ENCODE results near the gene NCAM2. TPM values are rescaled to one million over a fixed set of nuclear protein-coding genes. Genes with fewer than 3 reads are reported as not detected.
A peak's percentile ranks its signal among the peaks of the same experiment; 100 is the strongest.
"Not testable (repeated sequence)": the region's sequence is repeated elsewhere in the genome, so short reads cannot be mapped to it uniquely, and the experiment has no call there.

The NCAM2 gene
- total and polyA plus RNA-seq, 10 donors, result 0.09 to 5.7 (median 1.0) TPM

- DNase-seq, result no peak
- TF ChIP-seq CTCF (IDR thresholded peaks at IDR 0.05 in 8 of 11, conservative IDR thresholded peaks at IDR 0.05 in 3 of 11), result no peak
- no peak for TF ChIP-seq POLR2AphosphoS5 (IDR thresholded peaks at IDR 0.05)
- TF ChIP-seq POLR2A (IDR thresholded peaks at IDR 0.05), result no peak
- Histone ChIP-seq H3K4me3 (no peak overlapping the region), H3K9me3 (peaks cover 0 to 54% (median 41%) of the 10 kb centered on the region in 8 donors), H3K27ac (no peak overlapping the region), H3K4me1 (no peaks in the 10 kb centered on the region), H3K36me3 (no peaks in the 10 kb centered on the region), H3K27me3 (replicated peaks in 1 of 7) (no peaks in the 10 kb centered on the region)
- intact Hi-C loops (cut with DNase I; ENCODE audit: low total_unique reads), result no loop called here
These were observed 395.9 kb downstream of the NCAM2 start for GRCh38 chr21:21394064-21394463.

GRCh38 chr21:21396424-21396823, 398.2 kb downstream of the NCAM2 start:
- 84 to 88% (median 85%) methylated on average over 3 to 4 of the region's 4 CpGs for WGBS, 5 donors
- peak; percentile 48 for DNase-seq

GRCh38 chr21:21397464-21397863, 399.3 kb downstream of the NCAM2 start:
- no peak overlapping the region for H3K4me3 ChIP-seq
- WGBS, 5 donors, result 86 to 93% (median 89%) methylated on average over 7 of the region's 7 CpGs
- H3K27ac ChIP-seq, result no peak overlapping the region
- H3K27me3 ChIP-seq (replicated peaks in 1 of 7), result no peaks in the 10 kb centered on the region
- no peaks in the 10 kb centered on the region for H3K4me1 ChIP-seq
- peaks cover 0 to 64% (median 56%) of the 10 kb centered on the region in 8 donors for H3K9me3 ChIP-seq
- TF ChIP-seq POLR2A (IDR thresholded peaks at IDR 0.05) (no peak), POLR2AphosphoS5 (IDR thresholded peaks at IDR 0.05) (no peak), CTCF (IDR thresholded peaks at IDR 0.05 in 8 of 11, conservative IDR thresholded peaks at IDR 0.05 in 3 of 11) (no peak)
- intact Hi-C loops (cut with DNase I; ENCODE audit: low total_unique reads), result no loop called here
- DNase-seq, result peak; percentile 49
- H3K36me3 ChIP-seq, result no peaks in the 10 kb centered on the region

More at GRCh38 chr21:21396424-21396823, 398.2 kb downstream of the NCAM2 start:
- TF ChIP-seq POLR2AphosphoS5 (IDR thresholded peaks at IDR 0.05), result no peak
- no peak for TF ChIP-seq POLR2A (IDR thresholded peaks at IDR 0.05)
- no peak for TF ChIP-seq CTCF (IDR thresholded peaks at IDR 0.05 in 8 of 11, conservative IDR thresholded peaks at IDR 0.05 in 3 of 11)
- no peaks in the 10 kb centered on the region for H3K4me1 ChIP-seq
- peaks cover 0 to 62% (median 50%) of the 10 kb centered on the region in 8 donors for H3K9me3 ChIP-seq
- H3K27me3 ChIP-seq (replicated peaks in 1 of 7), result no peaks in the 10 kb centered on the region
- no peak overlapping the region for H3K27ac ChIP-seq
- no peaks in the 10 kb centered on the region for H3K36me3 ChIP-seq
- intact Hi-C loops (cut with DNase I; ENCODE audit: low total_unique reads), result no loop called here
- no peak overlapping the region for H3K4me3 ChIP-seq

- intact Hi-C loops (cut with DNase I; ENCODE audit: low total_unique reads), result no loop called here
- Histone ChIP-seq H3K4me1 (no peaks in the 10 kb centered on the region), H3K36me3 (no peaks in the 10 kb centered on the region), H3K9me3 (peaks cover 0 to 65% (median 57%) of the 10 kb centered on the region in 8 donors), H3K27me3 (replicated peaks in 1 of 7) (no peaks in the 10 kb centered on the region), H3K4me3 (no peak overlapping the region), H3K27ac (no peak overlapping the region)
- TF ChIP-seq POLR2A (IDR thresholded peaks at IDR 0.05) (no peak), CTCF (IDR thresholded peaks at IDR 0.05 in 8 of 11, conservative IDR thresholded peaks at IDR 0.05 in 3 of 11) (no peak)
- DNase-seq, result no peak
These were observed 403.2 kb downstream of the NCAM2 start for GRCh38 chr21:21401444-21401843.

GRCh38 chr21:21402187-21402586, 404.0 kb downstream of the NCAM2 start:
- H3K4me3 ChIP-seq; DNase-seq; H3K36me3 ChIP-seq; H3K27me3 ChIP-seq (replicated peaks in 1 of 7); H3K27ac ChIP-seq; H3K4me1 ChIP-seq; intact Hi-C loops (cut with DNase I; ENCODE audit: low total_unique reads): not testable (repeated sequence)
- peaks cover 0 to 57% (median 49%) of the 10 kb centered on the region in 8 donors for H3K9me3 ChIP-seq
- WGBS, 5 donors, result 34 to 76% (median 72%) methylated on average over 3 of the region's 3 CpGs

GRCh38 chr21:21404261-21404660, 406.1 kb downstream of the NCAM2 start:
- DNase-seq; intact Hi-C loops (cut with DNase I; ENCODE audit: low total_unique reads); H3K27me3 ChIP-seq (replicated peaks in 1 of 7); H3K4me1 ChIP-seq; H3K27ac ChIP-seq; H3K4me3 ChIP-seq; H3K36me3 ChIP-seq: not testable (repeated sequence)
- H3K9me3 ChIP-seq, result peaks cover 0 to 49% (median 39%) of the 10 kb centered on the region in 8 donors
- 49 to 54% (median 49%) methylated on average over 5 of the region's 5 CpGs for WGBS, 5 donors
